AG20443 (cell line): Measurements from ENCODE around the gene PPIP5K2.
A peak's percentile ranks its signal among the peaks of the same experiment; 100 is the strongest.
"Not testable (repeated sequence)": the region's sequence is repeated elsewhere in the genome, so short reads cannot be mapped to it uniquely, and the experiment has no call there.

Source experiments
- DNase-seq: peaks from one replicate; pipeline ENCODE4 v3.0.0; 2012; ENCODE audit warnings: low spot score, mixed read lengths

PPIP5K2 gene

DNA sequence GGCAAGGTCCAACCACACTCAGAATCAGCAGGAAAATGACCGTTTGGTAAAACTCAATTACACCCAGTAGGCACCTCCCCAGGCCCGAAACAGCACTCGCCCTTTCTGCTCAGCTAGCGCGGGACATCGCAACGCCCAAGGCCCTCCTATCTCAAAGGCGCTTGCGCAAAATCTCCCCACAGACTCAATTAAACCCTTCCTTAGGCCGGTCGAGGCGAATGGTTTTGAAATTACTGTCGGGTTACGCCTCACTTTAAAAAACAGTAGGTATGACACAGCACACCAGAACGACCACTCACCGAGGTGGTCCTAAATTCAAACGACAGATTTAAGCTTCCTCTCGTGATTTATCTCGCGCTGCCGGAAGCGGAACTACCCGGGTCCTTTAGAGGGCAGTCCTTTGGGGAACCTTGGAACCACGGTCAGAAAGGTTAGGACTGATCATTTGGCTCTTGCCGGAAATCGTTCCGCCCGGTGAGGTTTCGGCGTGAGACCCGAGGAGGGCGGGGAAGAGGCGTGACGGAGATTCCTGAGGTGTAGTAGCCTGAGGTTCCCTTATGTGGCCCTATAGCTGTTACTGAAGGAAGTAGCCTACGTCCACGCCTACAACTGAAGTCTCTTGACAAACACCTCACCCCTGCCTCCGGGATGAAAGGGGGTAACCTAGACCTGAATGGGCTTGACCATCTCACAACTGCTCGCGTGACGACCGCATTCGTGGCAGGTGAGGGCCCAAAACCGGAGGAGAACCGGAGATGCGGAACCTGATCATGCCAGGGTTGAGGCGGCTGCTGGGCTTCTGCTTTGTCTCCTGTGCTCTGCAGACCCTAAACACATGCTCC, at the start of gene PPIP5K2, which contains the start of gene GIN1:
Gene PPIP5K2 (plus strand): TSS at position 537 of the 842 bp plus-strand sequence. CDS start 9,289 bp downstream, outside the sequence.
Gene GIN1 (minus strand): TSS at position 374 of the 842 bp plus-strand sequence. CDS start 11,431 bp downstream, outside the sequence.
- peak; percentile 95 for DNase-seq

- DNase-seq: not testable (repeated sequence)
Observed at GRCh38 chr5:103073500-103073899, 46.6 kb upstream of the PPIP5K2 start.

- no peak for DNase-seq
Observed at GRCh38 chr5:103075442-103075841, 44.7 kb upstream of the PPIP5K2 start.

- DNase-seq: no peak
Observed at GRCh38 chr5:103079796-103080195, 40.3 kb upstream of the PPIP5K2 start.

- no peak for DNase-seq
Observed at GRCh38 chr5:103086547-103086946, 33.6 kb upstream of the PPIP5K2 start.

DNA sequence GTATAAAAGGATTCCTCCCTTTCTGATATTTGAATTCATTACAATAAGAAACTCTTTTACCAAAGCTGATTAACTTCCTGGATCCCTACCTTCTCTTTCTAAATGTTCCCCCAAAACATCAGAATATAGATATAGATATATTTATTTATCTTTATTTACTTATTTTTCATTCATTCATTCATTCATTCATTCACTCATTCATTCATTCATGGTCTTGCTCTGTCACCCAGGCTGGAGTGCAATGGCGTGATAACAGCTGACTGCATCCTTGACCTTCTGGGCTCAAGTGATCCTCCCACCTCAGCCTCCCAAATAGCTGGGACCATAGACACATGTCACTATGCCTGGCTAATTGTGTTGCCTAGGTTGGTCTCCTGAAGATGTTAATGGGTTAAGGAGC, 30.8 kb upstream of the PPIP5K2 start:
- no peak for DNase-seq

GRCh38 chr5:103090791-103091190, 29.3 kb upstream of the PPIP5K2 start:
- no peak for DNase-seq

DNA sequence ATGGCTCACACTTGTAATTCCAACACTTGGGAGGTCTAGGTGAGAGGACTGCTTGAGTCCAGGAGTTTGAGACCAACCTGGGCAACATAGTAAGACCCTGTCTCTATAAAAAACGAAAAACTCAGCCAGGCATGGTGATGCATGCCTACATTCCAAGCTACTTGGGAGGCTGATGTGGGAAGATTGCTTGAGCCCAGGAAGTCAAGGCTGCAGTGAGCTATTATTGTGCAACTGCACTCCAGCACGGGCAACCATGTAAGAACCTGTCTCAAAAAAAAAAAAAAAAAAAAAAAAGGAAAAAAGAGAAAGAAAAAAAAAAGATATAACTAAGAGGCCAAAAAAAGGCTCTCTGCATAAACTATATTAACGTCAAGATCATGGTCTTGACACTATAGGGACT, 27.4 kb upstream of the PPIP5K2 start:
- no peak for DNase-seq

GRCh38 chr5:103093727-103094126, 26.4 kb upstream of the PPIP5K2 start:
- no peak for DNase-seq

- no peak for DNase-seq
Observed at GRCh38 chr5:103094737-103095136, 25.4 kb upstream of the PPIP5K2 start.

DNA sequence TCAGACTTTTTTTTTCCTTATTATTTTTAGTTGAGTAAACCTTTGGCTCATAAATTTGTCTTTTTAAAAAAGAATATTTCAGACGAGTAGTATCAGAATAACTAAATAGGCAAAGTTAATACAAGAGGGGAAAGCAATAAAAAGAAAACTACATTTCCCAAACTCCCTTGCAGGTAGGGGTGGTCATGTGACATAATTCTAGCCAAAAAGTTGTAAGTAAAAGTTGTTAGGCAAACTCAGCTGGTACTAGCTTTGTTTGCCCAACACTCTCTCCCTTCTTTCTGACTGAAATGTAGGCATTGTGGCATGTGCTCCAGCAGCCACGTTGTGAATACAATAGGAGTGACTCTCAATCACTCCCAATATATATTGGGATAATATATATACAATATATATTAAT, 21.1 kb upstream of the PPIP5K2 start:
- DNase-seq: no peak

GRCh38 chr5:103101079-103101750, 18.9 kb upstream of the PPIP5K2 start:
- DNase-seq: no peak

- no peak for DNase-seq
Observed at GRCh38 chr5:103102234-103102633, 17.9 kb upstream of the PPIP5K2 start.

DNA sequence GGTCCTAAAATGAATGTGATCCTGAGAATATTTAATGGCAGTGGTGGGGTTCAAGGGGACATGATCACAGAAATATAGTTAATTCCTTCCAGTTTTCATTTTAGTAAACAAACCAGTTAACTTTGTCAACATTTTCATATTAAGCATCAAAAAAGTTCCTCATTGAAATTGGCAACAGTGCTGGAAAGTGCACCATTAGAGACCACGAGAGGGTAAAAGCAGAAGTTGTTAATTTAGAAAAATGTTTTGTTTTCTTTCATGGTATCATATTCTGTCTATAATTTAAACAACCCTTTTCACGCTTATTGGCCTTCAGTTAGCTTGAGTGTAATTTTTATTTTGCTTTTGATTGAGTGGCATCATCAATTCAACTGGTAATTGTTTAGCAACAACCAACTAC, 12.0 kb upstream of the PPIP5K2 start:
- no peak for DNase-seq

GRCh38 chr5:103109277-103109676, 10.8 kb upstream of the PPIP5K2 start:
- no peak for DNase-seq

- no peak for DNase-seq
Observed at GRCh38 chr5:103110403-103110802, 9.7 kb upstream of the PPIP5K2 start.

- DNase-seq: no peak
Observed at GRCh38 chr5:103111468-103111867, 8.6 kb upstream of the PPIP5K2 start.

DNA sequence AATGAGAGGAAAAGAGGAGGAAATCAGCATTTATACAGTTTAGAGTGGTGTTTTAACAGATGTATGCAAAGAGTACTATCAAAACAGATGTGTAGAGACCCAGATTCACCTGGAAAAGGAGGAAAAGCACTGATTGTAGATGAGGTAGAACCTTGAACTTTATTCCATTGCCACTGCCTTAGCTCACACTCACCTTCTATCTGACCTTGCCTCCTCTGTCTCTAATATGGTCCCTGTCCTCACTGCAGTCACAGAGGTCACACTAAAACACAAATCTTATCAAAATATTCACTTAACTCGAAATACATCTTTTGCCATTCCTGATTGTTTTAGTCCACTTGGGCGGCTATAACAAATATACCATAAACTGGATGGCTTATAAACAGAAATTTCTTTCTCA, 7.2 kb upstream of the PPIP5K2 start:
- DNase-seq: no peak

DNA sequence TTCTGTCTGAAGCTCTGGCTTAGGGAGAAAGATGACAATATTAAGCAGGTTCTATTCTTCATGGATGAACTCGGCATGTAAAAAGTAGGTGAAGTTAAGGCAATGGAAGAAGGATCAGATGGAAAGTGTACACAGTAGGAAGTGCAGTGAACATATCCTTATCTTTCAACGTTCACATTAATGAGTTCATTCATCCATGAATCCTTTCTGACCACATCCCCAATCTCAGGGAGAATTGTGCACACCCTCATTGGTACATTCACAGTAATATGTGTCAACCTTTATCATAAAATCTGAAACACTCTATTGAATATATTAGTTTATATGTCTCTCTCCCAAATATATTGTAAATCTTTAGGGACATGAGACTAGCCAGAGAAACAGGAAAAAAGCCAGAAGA, 5.7 kb upstream of the PPIP5K2 start:
- no peak for DNase-seq

DNA sequence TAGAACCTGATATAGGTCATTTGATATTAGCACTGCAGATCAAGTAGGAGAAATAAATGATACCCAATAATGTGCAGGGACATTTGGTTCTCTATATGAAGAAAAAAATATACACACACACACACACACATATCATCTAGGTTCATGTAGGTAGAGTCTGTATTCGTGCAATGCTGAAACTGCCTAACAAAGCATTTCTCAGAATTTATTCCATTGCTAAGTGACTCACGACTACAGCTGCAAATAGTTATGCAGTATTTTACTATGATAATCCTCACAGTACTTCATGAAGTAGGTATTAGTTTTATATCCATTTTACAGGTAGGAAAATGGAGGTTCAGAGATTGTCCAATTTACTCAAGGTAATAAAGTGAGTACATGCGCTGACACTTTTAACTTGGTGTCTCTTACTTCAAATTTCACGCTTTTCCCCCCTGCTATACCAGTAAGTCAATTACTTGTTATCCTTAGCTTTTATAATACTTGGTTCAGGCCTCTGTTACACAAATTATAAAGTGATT, 2.6 kb upstream of the PPIP5K2 start:
- no peak for DNase-seq

- DNase-seq: no peak
Observed at GRCh38 chr5:103119070-103119764, 884 bp upstream of the PPIP5K2 start.

- peak; percentile 19 for DNase-seq
Observed at GRCh38 chr5:103120607-103121200, 603 bp downstream of the PPIP5K2 start.
